HG03045 (cell line): ENCODE results near the gene SLC2A6.

Experiments used
- ATAC-seq: cut with Tn5 transposase; IDR thresholded peaks from one replicate; pipeline ENCODE4 v1.9.1; 2021; ENCODE audit warnings: mild to moderate bottlenecking, moderate library complexity; ENCODE audit not compliant: unreplicated experiment

SLC2A6 gene

DNA sequence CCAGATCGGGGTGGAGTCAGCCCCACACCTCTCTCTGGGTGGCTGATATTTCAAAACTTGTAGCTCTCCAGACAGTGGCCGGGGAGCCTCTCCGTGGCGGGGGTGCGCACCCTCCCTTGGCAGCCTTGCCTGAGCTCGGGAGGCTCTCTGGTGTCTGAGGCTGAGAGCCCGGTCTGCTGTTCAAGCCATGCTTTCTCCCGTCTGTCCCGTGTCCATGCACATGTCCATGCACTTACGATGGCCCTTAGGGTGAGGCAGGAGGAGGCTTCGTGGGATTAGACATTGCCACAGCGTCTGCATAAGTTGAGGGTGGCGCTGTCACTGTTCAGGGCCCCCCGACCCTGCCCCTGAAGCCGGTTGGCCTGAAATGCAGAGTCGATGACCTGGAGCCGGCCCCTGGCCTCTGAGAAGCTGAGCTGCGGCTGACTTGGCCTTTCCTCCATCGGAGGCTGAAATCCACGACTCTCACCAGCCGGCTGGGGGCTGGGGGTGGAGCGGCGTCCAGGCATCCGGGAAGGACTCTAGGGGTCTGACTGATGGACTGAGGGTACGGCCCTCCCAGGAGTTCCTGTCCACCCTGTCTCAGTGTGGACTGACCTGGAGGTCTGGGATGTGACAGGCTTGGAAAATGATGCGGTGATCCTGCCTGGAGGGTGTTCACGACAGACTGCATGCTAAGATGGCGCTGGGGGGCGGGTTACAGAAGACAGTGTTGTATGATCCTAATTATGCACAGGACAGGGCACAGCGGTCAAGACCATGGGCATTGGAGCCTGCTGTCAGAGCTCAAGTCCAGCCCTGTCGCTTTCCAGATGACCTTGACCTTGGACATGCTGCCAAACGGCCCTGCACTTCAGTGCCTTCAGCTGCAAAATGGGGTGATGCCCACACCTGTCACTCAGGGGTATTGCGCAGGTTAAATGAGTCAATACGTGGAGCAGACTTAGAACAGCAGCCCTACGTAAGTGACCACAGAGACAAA, 18.3 kb upstream of the SLC2A6 start:
- no peak for ATAC-seq

DNA sequence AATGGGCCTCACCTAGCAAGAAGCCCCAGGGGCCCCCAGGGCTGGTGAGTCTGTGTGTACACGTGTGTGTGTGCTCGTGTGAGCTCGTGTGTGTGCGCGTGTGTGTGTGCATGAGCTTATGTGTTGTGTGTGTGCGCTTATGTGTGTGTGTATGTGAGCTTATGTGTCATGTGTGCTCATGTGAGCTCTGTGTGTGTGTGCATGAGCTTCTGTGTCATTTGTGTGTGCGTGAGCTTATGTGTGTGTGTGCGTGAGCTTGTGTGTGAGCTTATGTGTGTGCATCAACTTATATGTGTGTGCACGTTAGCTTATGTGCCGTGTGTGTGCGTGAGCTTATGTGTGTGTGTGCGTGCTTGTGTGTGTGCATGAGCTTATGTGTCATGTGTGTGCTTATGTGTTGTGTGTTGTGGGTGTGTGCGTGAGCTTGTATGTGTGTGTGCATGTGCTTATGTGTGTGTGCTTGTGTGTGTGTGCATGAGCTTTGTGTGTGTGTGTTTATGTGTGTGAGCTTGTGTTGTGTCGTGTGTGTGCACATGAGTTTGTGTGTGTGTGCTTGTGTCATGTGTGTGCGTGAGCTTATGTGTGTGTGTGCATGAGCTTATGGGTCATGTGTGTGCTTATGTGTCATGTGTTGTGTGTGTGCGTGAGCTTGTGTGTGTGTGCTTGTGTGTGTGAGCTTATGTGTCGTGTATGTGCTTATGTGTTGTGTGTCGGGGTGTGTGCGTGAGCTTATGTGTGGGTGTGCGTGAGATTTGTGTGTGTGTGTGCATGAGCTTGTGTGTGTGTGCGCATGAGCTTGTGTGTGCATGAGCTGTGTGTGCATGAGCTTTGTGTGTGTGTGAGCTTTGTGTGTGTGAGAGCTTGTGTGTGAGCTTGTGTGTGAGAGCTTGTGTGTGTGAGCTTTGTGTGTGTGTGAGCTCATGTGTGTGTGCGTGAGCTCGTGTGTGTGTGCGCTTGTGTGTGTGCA, 16.7 kb upstream of the SLC2A6 start:
- ATAC-seq: no peak

DNA sequence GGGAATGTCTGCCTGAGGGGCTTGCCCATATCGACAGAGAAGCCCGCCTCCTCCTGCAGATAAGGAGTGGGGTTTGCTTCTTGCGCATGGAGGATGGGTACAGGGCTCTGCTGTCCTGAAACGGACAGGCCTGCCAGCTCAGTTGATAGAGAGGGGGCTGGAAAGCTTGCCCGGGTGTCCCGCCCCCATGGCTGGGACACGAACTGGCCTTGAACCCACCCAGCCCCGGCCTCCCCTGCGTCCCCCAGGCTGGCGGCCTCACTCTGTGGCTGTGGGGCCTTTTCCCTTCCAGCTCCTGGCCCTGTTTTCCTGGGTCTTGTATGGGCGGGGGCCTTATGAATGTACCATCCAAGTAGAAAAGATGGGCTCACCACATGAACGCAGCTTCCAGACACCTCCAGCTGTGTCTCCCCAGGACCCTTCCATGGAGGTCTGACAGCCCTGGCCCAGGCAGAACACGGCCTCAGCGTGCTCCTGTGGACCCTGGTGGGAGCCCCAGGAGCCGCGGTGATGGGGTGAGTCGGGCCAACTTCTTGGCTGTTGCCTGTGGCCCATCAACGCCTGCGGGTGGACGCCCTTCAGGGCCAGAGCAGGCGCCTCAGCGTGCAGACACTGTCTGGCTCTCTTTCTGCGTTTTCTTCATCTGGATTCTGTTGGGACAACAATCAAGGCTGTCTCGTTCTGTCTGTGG, 15.9 kb upstream of the SLC2A6 start:
- no peak for ATAC-seq

DNA sequence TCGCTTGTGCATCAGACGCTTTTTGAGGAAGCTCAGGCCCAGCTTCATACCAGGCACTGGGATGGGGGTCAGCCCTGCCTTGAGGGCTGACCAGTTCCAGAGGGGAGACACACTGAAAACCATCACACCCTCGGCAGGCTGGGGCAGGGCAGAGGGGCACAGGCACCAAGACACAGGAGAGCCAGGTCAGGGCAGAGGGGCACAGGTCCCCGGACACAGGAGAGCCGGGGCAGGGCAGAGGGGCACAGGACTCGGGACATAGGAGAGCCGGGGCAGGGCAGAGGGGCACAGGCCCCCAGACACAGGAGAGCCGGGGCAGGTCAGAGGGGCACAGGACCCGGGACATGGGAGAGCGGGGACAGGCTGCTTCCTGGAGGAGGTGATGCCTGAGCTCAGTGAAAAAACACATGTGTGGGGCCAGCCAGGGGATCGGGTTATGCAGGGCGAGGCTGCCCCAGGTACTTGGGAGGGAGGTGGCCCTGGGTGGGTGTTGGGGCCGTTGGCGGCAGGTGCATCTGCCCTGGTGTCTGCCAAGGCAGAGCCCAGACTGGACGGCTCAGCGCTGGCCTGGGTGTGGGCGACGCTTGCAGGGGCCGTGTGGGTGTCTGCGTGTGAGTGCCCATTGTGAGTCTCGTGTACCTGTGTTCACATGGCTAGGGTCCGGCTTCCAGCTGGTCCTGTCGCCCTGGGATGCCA, 15.1 kb upstream of the SLC2A6 start:
- ATAC-seq: no peak

DNA sequence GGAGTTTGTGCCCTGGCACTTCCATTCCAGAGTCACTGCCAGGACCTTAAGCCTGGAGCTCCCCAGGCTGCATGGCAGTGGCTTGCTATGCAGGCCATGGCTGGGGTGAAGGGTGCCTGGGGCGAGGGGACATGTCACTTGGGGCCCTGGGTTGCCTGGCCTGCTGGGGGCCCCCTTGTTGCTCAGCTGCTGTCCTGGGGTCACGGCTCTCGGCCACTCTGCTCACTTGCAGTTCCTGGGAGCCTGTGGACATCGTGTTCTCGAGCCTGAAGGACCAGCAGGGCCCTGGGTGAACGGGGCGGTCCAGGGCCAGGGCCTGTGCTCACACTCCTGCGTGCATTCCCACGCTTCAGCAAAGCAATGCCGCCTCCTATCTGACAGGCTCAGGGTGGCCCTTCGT, 14.5 kb upstream of the SLC2A6 start:
- ATAC-seq: no peak

DNA sequence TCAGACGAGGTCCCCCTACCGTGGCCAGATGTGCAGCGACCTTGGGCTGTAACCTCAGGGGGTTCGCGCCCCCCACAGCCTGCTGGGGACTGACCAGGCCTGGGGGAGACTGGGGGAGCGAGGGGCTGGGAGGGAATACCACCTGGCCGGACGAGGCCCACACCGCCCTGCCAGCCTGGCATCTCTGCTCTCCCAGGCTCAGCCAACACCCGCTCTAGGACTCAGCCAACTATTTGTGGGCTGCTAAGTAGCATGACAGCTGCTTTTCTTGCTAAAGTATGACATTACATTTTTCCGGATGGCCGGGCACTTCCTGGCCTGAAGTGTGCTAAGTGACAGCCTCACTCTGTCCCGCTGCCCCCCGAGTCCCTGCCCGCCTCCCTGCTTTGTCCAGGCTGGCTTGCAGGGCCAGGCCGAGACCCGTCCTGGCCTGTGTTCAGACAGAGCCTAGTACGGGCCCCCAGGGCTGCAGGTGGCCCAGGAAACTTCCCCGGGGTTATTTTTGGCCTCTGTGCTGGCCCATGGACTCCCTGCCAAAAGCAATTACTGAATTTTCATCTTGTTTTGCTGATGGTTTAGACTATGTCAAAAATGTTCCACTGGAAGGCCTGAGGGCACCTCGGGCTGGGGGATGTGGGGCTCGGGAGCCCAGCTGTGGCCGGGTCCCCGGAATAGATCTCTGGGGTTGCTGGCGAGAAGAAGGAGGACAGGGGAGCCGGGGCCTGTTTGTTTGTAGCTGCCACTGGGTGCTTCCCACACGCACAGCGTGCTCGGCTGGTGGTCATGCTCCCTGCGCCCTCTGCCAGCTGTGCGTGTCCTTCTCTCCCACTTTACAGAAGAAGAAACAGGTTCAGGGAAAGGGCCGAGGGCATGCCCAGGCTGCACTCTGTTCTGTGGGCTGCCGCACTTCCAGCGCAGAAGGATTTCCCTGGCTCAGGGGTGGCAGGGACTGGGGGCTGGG, 13.4 kb upstream of the SLC2A6 start:
- ATAC-seq: no peak

DNA sequence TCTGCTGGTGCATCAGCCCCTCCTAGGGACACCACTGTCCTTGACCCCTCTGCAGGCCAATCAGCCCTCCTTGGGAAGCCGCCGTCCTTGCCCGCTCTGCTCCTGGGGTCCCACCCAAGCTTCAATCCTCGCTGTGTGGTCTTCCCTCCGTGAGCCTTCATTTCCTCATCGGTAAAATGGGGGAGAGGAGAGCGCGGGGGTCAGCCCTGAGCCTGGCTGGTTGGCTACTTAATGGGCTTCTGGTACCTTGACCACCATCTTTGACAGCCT, 12.7 kb upstream of the SLC2A6 start:
- no peak for ATAC-seq

DNA sequence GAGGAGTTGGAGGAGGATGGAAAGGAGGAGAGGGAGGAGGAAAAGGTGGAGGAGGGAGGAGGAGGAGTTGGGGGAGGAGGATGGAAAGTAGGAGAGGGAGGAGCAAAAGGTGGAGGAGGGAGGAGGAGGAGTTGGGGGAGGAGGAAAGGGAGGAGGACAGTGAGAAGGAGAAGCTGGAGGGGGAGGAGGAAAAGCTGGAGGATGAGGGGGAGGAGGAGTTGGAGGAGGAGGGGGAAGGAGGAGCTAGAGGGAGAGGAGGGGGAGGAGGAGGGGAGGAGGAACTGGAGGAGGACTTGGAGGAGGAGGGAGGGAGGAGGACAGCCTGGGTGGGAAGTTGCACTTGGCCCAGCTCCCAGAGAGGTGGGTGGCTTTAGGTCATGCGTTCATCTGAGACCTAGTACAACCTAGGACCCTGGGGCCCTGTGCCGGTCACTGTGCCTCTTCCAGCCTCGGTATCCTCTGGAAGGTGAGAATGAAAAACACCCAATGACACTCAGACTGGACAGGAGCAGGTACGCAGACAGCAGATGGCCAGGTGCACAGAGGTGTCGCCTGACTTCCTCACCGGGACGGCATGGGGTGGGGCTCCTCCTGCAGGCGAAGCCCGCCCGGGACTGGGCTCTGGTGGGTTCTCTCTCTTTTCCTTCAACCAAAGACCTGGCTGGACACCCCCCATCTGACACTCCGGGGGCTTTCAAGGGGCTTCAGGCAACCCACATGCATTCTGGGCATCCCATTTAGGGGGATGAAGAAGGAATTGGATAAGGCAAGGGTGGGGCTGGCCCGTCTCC, 12.2 kb upstream of the SLC2A6 start:
- ATAC-seq: no peak

DNA sequence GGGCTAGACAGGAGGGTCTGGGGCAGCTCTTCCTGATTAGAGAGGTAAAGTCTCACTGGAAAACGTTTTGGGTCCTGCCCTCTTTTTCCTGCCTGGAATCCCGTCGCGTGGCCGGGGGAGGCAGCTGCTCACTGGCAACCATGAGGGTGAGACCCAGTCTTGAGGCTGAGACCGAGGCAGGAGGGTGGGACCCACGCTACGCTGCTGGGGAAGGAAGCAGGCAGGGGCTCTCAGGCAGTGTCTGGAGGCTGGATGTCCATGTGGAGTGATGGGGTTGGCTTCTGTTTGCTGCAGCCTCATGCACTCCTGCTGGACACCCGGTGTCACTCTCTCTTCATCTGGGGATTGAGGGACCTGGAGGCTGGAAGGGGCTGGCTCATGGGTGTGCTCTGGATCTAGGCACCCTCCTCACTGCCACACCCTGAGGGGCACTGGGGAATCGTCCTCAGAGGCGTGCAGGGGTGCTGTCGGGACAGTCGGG, 11.3 kb upstream of the SLC2A6 start:
- ATAC-seq: no peak

DNA sequence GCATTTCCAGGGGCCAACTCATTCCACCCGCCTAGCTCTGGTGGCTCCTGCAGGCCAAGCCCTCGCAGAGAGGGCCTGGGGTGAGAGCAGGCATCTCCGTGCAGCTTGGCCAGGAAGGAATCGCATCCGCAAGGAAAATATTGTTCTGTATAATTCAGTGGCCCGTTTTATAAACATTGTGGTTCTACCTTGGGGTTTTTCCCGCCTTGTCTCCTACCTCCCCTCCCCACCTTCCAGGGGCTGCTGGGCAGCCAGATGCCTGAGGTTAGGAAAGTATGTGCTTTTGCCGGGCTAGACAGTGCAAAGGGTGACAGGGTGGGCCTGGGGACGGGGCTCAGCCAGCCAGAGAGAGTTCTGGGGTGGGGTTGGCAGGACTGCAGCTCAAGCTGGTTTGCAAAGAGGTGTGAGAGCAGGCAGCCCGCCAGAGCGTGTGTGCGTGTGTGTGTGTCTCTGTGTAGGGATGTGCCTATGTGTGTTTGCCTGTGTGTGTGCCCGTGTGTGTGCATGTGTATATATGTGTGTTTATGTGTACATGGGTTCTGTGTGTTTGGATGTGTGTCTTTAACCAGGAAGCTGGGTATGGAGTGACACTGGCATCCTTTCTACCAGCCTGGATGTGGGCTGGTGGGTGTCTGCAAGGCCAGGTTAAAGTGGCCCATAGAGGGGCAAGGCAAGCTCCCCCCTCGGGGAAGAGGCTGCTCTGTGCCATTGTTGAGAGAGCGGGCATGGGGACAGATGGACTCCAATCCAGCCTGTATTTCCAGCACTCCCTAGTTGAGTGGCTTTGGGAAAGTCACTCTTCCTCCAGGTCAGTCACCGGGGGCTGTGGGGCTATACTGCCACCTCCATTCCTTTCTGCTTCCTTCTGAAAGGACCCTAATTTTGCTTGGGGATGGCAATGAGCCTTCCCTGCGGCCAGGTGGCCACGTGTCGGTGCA, 10.6 kb upstream of the SLC2A6 start:
- no peak for ATAC-seq

DNA sequence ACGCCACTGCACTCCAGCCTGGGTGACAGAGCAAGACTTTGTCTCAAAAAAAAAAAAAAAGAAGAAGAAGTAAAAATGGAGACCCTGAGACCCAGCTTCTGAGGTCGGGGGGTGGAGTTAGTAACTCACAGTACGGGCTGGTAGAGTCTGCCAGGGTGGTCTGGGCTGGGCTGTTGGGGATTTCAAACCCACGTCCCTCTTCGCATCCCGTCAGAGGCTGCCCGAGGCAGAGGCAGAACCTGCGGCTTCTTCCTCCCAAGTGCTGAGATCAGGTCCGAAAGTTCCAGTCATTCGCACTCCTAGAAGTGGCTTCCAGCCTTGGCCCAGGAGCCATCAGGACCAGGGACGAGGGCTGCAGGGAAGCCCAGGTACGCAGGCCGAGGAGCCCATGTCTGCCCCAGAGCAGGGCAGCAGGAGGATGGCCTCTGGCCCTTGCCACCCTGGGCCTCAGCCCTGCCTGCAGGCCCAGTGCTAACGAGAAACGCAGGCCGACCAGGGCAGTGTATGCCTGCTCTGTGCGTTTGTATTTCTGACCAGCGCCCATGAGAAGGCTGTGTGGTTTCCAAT, 9.9 kb upstream of the SLC2A6 start:
- no peak for ATAC-seq

DNA sequence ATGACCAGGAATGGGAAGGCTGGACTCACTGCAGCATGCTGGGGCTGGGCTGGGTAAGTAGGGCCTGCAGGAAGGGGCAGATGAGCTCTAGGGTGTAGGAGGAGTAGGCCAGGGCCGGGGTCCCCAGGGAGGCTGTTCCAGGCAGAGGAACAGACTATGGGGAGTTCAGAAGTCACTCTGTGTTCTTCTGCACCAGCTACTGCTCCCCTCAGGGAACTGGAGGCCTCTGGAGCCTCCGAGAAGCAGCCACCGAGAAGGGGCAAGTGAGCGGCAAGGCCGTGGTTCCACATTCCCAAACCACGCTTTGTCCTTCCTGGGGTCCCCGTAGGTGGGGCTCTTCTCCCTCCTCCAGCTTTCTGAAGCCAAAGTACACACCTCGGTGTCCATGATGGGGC, 8.4 kb upstream of the SLC2A6 start:
- ATAC-seq: no peak

DNA sequence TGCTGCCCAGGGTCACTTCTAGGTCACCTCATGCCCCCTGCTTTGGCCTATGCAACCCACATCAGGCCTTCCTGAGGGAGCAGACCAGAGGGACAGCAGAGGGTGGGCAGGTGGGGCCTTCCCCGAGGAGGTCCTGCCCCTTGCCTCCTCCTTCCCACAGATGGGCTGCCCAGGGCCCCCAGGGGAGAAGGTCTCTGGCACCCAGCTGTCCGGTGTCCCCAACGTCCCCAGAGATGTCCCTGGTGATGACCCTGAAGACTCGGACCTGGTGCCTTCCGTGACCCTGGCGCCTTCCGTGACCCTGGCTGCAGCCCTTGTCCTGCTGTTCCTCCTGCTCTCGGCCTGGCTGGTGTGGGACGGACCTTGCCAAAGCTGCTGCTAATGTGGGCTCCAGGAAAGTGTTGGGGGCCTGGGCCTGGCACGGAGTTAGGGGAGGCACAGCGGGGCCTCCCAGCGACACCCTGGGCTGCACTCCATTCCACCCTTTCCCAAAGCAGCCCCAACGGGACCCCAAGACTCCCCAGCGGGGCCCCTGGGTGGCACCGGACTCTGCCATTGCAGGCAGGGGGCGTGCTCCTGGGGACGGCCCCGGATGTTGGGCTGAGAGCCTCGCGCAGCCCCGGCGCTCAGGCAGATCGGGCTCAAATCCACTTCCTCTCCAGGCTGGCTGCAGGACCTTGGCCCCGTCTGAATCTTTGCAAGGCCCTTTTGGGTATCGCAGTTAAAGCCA, 6.8 kb upstream of the SLC2A6 start:
- ATAC-seq: no peak

DNA sequence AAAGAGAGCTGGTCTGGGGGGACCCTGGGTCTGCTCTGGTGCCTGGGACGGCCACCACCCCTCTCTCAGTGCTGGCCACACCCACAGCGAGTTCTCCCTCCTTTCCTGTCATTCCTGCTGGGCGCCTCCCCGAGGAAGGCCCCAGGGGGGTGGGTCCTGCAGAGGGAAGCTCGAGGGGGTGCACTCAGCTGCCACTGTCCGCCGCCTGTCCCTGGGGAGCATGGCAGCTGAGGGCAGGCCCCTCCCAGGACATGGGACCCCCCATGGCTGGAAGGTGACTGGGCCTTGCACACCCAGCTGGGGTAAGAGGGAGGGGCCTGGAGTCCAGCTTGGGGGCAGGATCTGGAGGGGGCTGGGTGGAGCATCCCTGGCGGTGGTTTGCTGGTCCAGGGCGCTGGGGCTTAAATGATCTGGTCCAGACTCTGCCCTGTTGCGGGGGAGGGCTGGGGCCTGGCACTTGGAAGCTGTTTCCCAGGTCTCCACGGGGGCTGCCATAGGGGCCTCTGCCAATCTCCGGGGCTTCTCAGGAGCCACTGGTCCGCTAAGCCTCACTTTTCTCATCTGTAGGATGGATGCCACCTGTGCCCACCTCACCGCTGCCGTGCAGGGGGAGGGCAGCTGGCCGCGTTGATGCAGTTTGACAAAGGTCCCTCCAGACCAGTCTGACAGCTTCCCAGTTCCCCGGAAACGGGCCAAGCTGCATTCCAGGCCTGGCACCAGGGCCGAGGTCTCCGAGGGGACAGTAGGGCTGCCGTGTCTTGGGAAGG, 6.0 kb upstream of the SLC2A6 start:
- no peak for ATAC-seq

DNA sequence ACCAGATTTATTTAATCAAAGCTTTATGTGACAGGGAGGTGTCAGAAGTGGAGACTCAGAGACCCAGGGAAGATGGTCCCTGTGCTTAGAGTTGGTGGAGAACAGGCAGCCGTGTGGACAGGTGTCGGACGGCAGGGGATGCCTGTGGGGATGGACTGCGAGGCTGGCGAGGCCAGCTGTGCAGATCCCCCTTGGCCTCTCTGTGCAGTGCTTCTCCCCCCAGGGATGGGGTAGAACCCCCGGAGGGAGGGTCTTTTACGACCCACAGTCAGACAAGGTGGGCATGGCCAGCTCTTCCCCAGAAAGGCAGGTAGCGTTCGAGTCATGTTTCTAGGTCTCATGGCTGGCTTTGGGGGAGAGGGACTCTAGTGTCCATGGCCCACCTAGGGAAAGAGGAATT, 4.7 kb upstream of the SLC2A6 start:
- no peak for ATAC-seq
